Smooth muscle cell (in vitro differentiated cells): Measurements from ENCODE around the gene DROSHA. TPM values are rescaled to one million over a fixed set of nuclear protein-coding genes. Genes with fewer than 3 reads are reported as not detected.
"Not testable (repeated sequence)": the region's sequence is repeated elsewhere in the genome, so short reads cannot be mapped to it uniquely, and the experiment has no call there.

Experiments
- DNase-seq: peaks from one replicate; lab custom pipeline; 2025; ENCODE audit not compliant: unreplicated experiment; lab: John Stamatoyannopoulos, UW
- H2AFZ ChIP-seq: fragments of 200-600 bp; sonication (generic); 2 replicates; pipeline ENCODE4 v1.6.0; 2016; ENCODE audit warnings: antibody characterized with exemption, low read depth, mild to moderate bottlenecking
- H3F3A ChIP-seq: fragments of 200-600 bp; sonication (generic); 2 replicates; pipeline ENCODE4 v1.6.0; 2017; ENCODE audit warnings: antibody characterized with exemption, low read depth
- H3K27ac ChIP-seq: fragments of 200-600 bp; sonication (generic); 2 replicates; pipeline ENCODE4 v1.5.1; 2016; ENCODE audit warnings: low read depth, mild to moderate bottlenecking
- H3K27me3 ChIP-seq: fragments of 200-600 bp; sonication (generic); 2 replicates; pipeline ENCODE4 v1.6.1; 2016; ENCODE audit warnings: low read depth, mild to moderate bottlenecking
- H3K36me3 ChIP-seq: fragments of 200-600 bp; sonication (generic); 2 replicates; pipeline ENCODE4 v1.5.1; 2016; ENCODE audit warnings: low read depth
- H3K4me1 ChIP-seq: fragments of 200-600 bp; sonication (generic); 2 replicates; pipeline ENCODE4 v1.5.1; 2016; ENCODE audit warnings: low read depth
- H3K4me2 ChIP-seq: fragments of 200-600 bp; sonication (generic); 2 replicates; pipeline ENCODE4 v1.6.0; 2016; ENCODE audit warnings: mild to moderate bottlenecking
- H3K4me3 ChIP-seq: fragments of 200-600 bp; sonication (generic); 2 replicates; pipeline ENCODE4 v1.5.1; 2016; ENCODE audit warnings: mild to moderate bottlenecking
- H3K79me2 ChIP-seq: fragments of 200-600 bp; sonication (generic); 2 replicates; pipeline ENCODE4 v1.6.0; 2016; ENCODE audit warnings: low read depth, mild to moderate bottlenecking
- H3K9ac ChIP-seq: fragments of 200-600 bp; sonication (generic); 2 replicates; pipeline ENCODE4 v1.6.0; 2016; ENCODE audit warnings: low read depth
- H3K9me3 ChIP-seq: fragments of 200-600 bp; sonication (generic); replicated peaks from 2 replicates; pipeline ENCODE4 v1.5.1; 2016; ENCODE audit warnings: low read depth
- H4K20me1 ChIP-seq: fragments of 200-600 bp; sonication (generic); 2 replicates; pipeline ENCODE4 v1.6.0; 2016; ENCODE audit warnings: low read depth
- WGBS: methylation state at CpG from one replicate; pipeline ENCODE4 v1.1.7; 2016; ENCODE audit warnings: low lambda C conversion rate; 5-methylcytosine and 5-hydroxymethylcytosine counted together
- polyA plus RNA-seq: library from polyadenylated mRNA; unstranded; fragments of >200 nt; fragmentation: Nextera tagmentation; extraction: Ambion mirVana; gene quantifications from 2 replicates; pipeline ENCODE4 v1.2.1, GENCODE V29; 2016
- total RNA-seq: library from RNA; depleted of rRNA; stranded (reverse); fragments of >200 nt; gene quantifications from 2 replicates; pipeline ENCODE4 v1.2.3, GENCODE V29; 2014
- TF ChIP-seq, protein P1 (sequence below): fragments of 200-600 bp; sonication (generic); IDR thresholded peaks from 2 replicates; pipeline ENCODE4 v1.5.1; 2017; ENCODE audit warnings: borderline replicate concordance, mild to moderate bottlenecking, antibody characterized with exemption; ENCODE audit not compliant: insufficient read depth, poor library complexity, severe bottlenecking

The DROSHA gene
- total and polyA plus RNA-seq, 2 experiments from 2014 or later, result 35.3 to 50.5 TPM

DNA sequence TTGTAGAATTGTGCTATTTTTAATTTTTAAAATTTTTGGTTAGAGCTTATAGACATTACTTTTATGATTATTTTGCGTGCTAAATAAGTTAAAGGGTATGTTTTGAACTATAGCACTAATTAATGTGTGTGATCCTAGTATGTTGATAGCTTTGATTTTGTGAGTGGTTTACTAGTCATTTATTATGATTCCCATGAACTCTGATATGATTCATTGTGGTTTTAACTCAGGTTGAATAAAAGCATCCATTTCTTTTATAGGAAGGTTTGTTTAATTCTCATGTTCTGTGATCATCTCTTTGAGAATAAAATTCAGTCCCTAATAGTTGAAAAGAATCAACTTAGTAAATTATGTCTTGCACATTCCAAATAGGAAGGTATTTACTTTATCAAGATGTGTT, 22.7 kb upstream of the DROSHA start:
- Histone ChIP-seq H3K36me3 (peaks cover 19% of the 10 kb centered on the region), H3K27me3 (no peaks in the 10 kb centered on the region), H3K4me1 (no peaks in the 10 kb centered on the region), H3K9me3 (no peaks in the 10 kb centered on the region), H3F3A (no peaks in the 10 kb centered on the region), H2AFZ (no peak overlapping the region), H3K4me2 (no peak overlapping the region), H4K20me1 (no peaks in the 10 kb centered on the region), H3K27ac (no peak overlapping the region), H3K4me3 (no peak overlapping the region), H3K79me2 (no peaks in the 10 kb centered on the region), H3K9ac (no peak overlapping the region)
- WGBS, result 100% methylated on average over 1 of the region's 1 CpG
- TF ChIP-seq, protein P1, sequence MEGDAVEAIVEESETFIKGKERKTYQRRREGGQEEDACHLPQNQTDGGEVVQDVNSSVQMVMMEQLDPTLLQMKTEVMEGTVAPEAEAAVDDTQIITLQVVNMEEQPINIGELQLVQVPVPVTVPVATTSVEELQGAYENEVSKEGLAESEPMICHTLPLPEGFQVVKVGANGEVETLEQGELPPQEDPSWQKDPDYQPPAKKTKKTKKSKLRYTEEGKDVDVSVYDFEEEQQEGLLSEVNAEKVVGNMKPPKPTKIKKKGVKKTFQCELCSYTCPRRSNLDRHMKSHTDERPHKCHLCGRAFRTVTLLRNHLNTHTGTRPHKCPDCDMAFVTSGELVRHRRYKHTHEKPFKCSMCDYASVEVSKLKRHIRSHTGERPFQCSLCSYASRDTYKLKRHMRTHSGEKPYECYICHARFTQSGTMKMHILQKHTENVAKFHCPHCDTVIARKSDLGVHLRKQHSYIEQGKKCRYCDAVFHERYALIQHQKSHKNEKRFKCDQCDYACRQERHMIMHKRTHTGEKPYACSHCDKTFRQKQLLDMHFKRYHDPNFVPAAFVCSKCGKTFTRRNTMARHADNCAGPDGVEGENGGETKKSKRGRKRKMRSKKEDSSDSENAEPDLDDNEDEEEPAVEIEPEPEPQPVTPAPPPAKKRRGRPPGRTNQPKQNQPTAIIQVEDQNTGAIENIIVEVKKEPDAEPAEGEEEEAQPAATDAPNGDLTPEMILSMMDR, result no peak
- no peak for DNase-seq

DNA sequence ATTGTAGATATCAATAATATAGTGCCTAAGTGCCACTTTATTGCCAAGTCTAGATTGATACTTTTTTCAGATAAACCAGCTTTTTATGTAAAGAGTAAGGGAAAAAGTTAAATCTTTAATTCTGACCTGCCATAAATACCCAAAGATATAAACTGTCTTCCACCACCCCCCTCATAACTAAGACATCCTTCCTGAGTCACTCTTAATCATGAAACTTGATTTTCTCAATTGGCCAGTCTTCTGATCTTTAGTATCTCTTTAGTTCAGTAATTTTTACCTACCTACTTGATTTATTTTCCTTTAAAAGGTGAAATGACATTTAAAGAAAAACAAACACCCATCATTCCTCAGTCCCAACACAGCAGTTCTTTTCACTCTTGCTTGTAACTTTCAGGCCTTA, 22.0 kb upstream of the DROSHA start:
- Histone ChIP-seq H3K27ac (no peak overlapping the region), H3K36me3 (peaks cover 19% of the 10 kb centered on the region), H3K9ac (no peak overlapping the region), H4K20me1 (no peaks in the 10 kb centered on the region), H3K79me2 (no peaks in the 10 kb centered on the region), H3K4me2 (no peak overlapping the region), H3K27me3 (no peaks in the 10 kb centered on the region), H3F3A (no peaks in the 10 kb centered on the region), H2AFZ (no peak overlapping the region), H3K4me1 (no peaks in the 10 kb centered on the region), H3K9me3 (no peaks in the 10 kb centered on the region), H3K4me3 (no peak overlapping the region)
- TF ChIP-seq, protein P1, result no peak
- no peak for DNase-seq

DNA sequence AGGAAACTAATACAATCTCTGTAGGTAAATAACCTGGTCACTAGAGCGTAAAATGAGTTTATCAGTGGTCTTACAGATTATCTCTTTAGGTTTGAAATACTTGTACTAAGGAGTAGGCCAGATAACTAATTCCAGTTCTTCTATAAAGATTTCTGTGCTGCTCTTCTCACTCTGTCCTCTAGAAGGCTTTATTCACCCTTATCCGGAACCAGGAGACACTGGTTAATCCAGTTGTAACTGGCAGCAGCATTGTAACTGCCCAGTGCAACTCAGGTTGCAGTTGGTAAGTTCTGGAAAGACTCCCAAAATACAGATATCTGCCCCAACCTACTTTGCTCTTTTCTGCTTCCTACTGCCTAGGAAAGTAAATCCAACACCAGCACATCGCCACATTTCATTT, 20.0 kb upstream of the DROSHA start:
- Histone ChIP-seq H2AFZ (no peak overlapping the region), H3K27ac (no peak overlapping the region), H3K27me3 (no peaks in the 10 kb centered on the region), H3K4me3 (no peak overlapping the region), H4K20me1 (no peaks in the 10 kb centered on the region), H3K9me3 (no peaks in the 10 kb centered on the region), H3K79me2 (no peaks in the 10 kb centered on the region), H3K4me2 (no peak overlapping the region), H3K4me1 (no peaks in the 10 kb centered on the region), H3K36me3 (peaks cover 19% of the 10 kb centered on the region), H3K9ac (no peak overlapping the region), H3F3A (no peaks in the 10 kb centered on the region)
- DNase-seq, result no peak
- WGBS, result 92% methylated on average over 3 of the region's 3 CpGs
- TF ChIP-seq, protein P1, result no peak

DNA sequence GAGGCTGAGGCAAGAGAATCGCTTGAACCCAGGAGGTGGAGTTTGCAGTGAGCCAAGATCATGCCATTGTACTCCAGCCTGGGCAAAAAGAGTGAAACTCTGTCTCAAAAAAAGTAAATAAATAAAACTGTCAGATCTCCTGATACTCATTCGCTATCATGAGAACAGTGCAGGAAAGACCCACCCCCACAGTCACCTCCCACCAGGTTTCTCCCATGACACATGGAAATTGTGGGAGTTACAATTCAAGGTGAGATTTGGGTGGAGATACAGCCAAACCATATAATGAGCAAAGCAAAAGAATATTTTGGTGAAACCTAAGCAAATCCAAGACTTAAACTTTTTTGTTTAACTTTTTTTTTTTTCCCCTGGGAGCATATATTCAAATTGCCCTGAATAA, 17.2 kb upstream of the DROSHA start:
- H3K36me3 ChIP-seq, result peaks cover 26% of the 10 kb centered on the region
- not testable (repeated sequence) for H3K4me2 ChIP-seq, H2AFZ ChIP-seq, H3K27me3 ChIP-seq, H3K9me3 ChIP-seq, DNase-seq, H3K4me3 ChIP-seq, H3K27ac ChIP-seq, H3K9ac ChIP-seq, H3K79me2 ChIP-seq, H3F3A ChIP-seq, H3K4me1 ChIP-seq, H4K20me1 ChIP-seq
- WGBS, result 96% methylated on average over 2 of the region's 2 CpGs
